Spleen (tissue), 11 donors: Measurements from ENCODE around the gene CDK10. TPM values are rescaled to one million over a fixed set of nuclear protein-coding genes. Genes with fewer than 3 reads are reported as not detected.

Experiments used
- DNase-seq: peaks from one replicate; pipeline ENCODE4 v3.0.0-alpha.2; 2020
- H3K27ac ChIP-seq, 8 donors: fragments of 200-600 bp; sonication (generic) in 7 of 8; 1 replicate in 4 of 8; 2 replicates in 4 of 8; pipeline versions ENCODE4 v1.5.0 to v1.8.0; 2016 to 2021; ENCODE audit warnings: inconsistent platforms in 4 of 8, mild to moderate bottlenecking in 4 of 8, moderate library complexity in 1 of 8
- H3K27me3 ChIP-seq, 7 donors: fragments of 200-600 bp; sonication (generic) in 6 of 7; replicated peaks in 1 of 7; 1 replicate in 4 of 7; 2 replicates in 3 of 7; pipeline versions ENCODE4 v1.5.0 to v1.8.0; 2016 to 2021; ENCODE audit warnings: inconsistent platforms in 3 of 7, mild to moderate bottlenecking in 1 of 7
- H3K36me3 ChIP-seq, 6 donors: fragments of 200-600 bp; sonication (generic) in 5 of 6; 1 replicate in 4 of 6; 2 replicates in 2 of 6; pipeline versions ENCODE4 v1.5.0 to v1.8.0; 2016 to 2021; ENCODE audit warnings: inconsistent platforms in 2 of 6
- H3K4me1 ChIP-seq, 6 donors: fragments of 200-600 bp; sonication (generic) in 5 of 6; 1 replicate in 3 of 6; 2 replicates in 3 of 6; pipeline versions ENCODE4 v1.5.0 to v1.8.0; 2016 to 2021; ENCODE audit warnings: inconsistent platforms in 3 of 6
- H3K4me3 ChIP-seq, 8 donors: fragments of 200-600 bp; sonication (generic) in 7 of 8; 1 replicate in 4 of 8; 2 replicates in 4 of 8; pipeline versions ENCODE4 v1.5.0 to v1.8.0; 2016 to 2021; ENCODE audit warnings: inconsistent platforms in 4 of 8, mild to moderate bottlenecking in 4 of 8, moderate library complexity in 2 of 8
- H3K9me3 ChIP-seq, 8 donors: fragments of 200-600 bp; sonication (generic) in 7 of 8; 1 replicate in 4 of 8; 2 replicates in 4 of 8; pipeline versions ENCODE4 v1.5.0 to v1.8.0; 2016 to 2021; ENCODE audit warnings: inconsistent platforms in 4 of 8
- POLR2A ChIP-seq, 3 donors: fragments of 450-650 bp; IDR thresholded peaks; one replicate each; pipeline ENCODE4 v1.5.1; 2017; ENCODE audit warnings: antibody characterized with exemption in 3 of 3, mild to moderate bottlenecking in 1 of 3
- POLR2AphosphoS5 ChIP-seq, 3 donors: sonication (generic); formaldehyde crosslinking; IDR thresholded peaks; one replicate each; pipeline ENCODE4 v1.5.1; 2017; ENCODE audit warnings: antibody characterized with exemption in 3 of 3
- WGBS, 5 donors: extraction: QIAGEN DNeasy Blood & Tissue Kit in 3 of 5; methylation state at CpG; one replicate each; pipeline versions ENCODE4 v1.1.5 to v1.1.7; 2013 to 2018; 5-methylcytosine and 5-hydroxymethylcytosine counted together
- intact Hi-C: fragments of 100-400 bp; cut with DNase I; formaldehyde crosslinking; loops from one replicate; pipeline ENCODE4 v1.15.0; 2023; ENCODE audit warnings: low total_unique reads
- polyA plus RNA-seq, 3 donors: library from polyadenylated mRNA; stranded (reverse); fragments of 200-250 nt; gene quantifications; one replicate each; pipeline ENCODE4 v1.2.1, GENCODE V29; 2013
- total RNA-seq, 7 donors: library from RNA; depleted of rRNA in 3 of 7; stranded (reverse); fragments of >200 nt in 3 of 7; fragmentation: NEBNext Ultra II Directional in 4 of 7; extraction: Animal tissue kit (Norgen Biotek cat#: 25700) in 4 of 7; gene quantifications; one replicate each; pipeline versions ENCODE4 v1.1.0 to v1.2.1, GENCODE V29; 2016 to 2021
- TF ChIP-seq, protein P1 (sequence below), 11 experiments: fragments of 200-600 bp in 7 of 11; fragments of 450-650 bp in 4 of 11; sonication (generic) in 4 of 11; IDR thresholded peaks in 8 of 11; conservative IDR thresholded peaks in 3 of 11; 1 replicate in 7 of 11; 2 replicates in 4 of 11; pipeline versions ENCODE4 v1.4.0 to v1.8.0; 2016 to 2021; ENCODE audit warnings: antibody characterized with exemption in 11 of 11, inconsistent platforms in 4 of 11, mild to moderate bottlenecking in 1 of 11
- donor health status: healthy with polysubstance abuse.
- donor health status: DM: no; HTN: no; CAD: no; lungs with moderate emphysema.
- donor health status: DM: no; HTN: no; CAD: no.
- donor health status: Bipolar disorder and iron deficiency.
- donor health status: healthy.
- donor health status: DM: no; HTN: no; CAD: no.
- donor health status: DM: yes; HTN: yes; CAD: no.

The CDK10 gene
- total and polyA plus RNA-seq, 10 donors = 47.6 to 201 (median 78.6) TPM

DNA sequence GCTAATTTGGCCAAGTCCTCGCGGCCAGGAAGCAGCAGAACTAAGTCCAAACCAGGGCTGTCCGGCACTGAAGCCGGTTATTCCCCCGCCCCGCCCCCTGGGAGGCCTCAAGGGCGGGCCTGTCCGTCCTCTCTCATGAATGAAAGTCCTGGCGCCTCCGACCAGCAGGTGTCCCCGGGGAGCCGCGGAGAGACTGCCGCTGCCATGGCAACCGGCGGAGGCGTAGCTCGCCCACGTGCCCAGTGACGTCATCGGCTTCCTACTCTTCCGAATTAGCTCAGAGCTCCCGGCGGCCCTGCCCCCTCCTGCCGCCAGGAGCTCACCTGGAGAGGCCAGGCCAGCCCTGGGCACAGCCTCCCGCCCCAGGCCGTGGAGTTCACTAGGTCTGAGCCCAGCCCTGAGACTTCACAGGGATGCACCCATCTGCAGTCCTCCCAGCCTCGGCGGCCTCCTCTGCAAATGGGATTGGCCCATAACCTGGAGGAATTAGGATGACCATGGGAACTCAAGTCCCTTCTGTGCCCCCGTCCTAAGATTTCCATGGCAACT is 13.7 kb downstream of the CDK10 start:
- Histone ChIP-seq H3K4me3 (peak overlapping the region; percentile 53 to 82 (median 72)), H3K27ac (peak overlapping the region; percentile 61 to 95 (median 87)), H3K4me1 (peaks cover 13 to 63% (median 40%) of the 10 kb centered on the region in 6 donors), H3K9me3 (no peaks in the 10 kb centered on the region), H3K27me3 (no peaks in the 10 kb centered on the region), H3K36me3 (peaks cover 0 to 30% (median 14%) of the 10 kb centered on the region in 6 donors)
- intact Hi-C loops = loop anchor here (5.0 kb wide), 1 partner anchor 92 kb away; no protein-coding TSS in a partner anchor
- TF ChIP-seq, protein P1, sequence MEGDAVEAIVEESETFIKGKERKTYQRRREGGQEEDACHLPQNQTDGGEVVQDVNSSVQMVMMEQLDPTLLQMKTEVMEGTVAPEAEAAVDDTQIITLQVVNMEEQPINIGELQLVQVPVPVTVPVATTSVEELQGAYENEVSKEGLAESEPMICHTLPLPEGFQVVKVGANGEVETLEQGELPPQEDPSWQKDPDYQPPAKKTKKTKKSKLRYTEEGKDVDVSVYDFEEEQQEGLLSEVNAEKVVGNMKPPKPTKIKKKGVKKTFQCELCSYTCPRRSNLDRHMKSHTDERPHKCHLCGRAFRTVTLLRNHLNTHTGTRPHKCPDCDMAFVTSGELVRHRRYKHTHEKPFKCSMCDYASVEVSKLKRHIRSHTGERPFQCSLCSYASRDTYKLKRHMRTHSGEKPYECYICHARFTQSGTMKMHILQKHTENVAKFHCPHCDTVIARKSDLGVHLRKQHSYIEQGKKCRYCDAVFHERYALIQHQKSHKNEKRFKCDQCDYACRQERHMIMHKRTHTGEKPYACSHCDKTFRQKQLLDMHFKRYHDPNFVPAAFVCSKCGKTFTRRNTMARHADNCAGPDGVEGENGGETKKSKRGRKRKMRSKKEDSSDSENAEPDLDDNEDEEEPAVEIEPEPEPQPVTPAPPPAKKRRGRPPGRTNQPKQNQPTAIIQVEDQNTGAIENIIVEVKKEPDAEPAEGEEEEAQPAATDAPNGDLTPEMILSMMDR (IDR thresholded peaks at IDR 0.05 in 8 of 11, conservative IDR thresholded peaks at IDR 0.05 in 3 of 11) = peak; percentile 85 to 98 (median 91)
- peak; percentile 75 to 90 (median 83) for TF ChIP-seq POLR2AphosphoS5 (IDR thresholded peaks at IDR 0.05)
- peak in 1 of 3 donors; percentile 59 for TF ChIP-seq POLR2A (IDR thresholded peaks at IDR 0.05)
- peak; percentile 100 for DNase-seq
- 0 to 3% (median 1%) methylated on average over 6 to 30 of the region's 30 CpGs for WGBS, 5 donors

DNA sequence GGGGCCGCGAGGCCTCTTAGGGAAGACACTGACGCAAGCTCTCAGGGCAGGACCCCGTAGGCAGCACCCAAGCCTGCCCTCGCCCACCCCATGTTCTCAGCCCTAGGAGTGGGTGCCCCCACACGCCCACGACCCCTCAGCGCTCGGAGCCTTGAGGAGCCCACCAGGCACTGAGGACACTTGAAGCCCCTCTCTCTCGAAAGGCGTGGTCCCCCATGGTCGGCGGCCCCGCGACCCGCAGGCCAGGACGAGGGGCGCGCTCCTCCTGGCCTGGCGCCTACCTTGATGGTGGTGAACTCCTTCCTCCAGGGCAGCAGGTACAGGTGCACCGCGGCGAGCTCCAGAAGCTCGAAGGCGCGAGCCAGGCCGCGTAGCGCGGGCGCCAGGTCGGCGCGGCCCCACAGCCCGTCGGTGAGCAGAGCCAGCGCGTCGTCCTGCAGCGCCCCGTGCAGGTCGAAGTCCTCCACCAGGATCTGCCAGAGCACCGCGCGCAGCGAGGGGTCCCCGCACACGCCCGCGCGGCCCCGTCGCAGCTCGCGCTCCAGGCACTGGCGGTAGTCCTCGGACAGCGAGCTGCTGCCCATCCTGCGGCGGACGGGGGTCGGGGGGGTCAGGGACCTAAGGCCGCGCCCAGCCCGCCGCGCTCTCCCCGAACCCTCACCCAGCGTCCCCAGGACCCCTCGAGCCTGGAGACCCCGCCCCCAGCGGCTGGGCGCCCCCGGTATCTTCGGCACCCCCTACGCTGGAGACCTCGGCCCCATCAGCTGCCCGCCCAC is 14.3 kb downstream of the CDK10 start:
- Histone ChIP-seq H3K4me1 (peaks cover 13 to 63% (median 41%) of the 10 kb centered on the region in 6 donors), H3K9me3 (no peaks in the 10 kb centered on the region), H3K27ac (peak overlapping the region; percentile 61 to 95 (median 87)), H3K4me3 (peak overlapping the region; percentile 53 to 82 (median 72)), H3K36me3 (peaks cover 0 to 24% (median 10%) of the 10 kb centered on the region in 6 donors), H3K27me3 (no peaks in the 10 kb centered on the region)
- TF ChIP-seq POLR2A (IDR thresholded peaks at IDR 0.05) = no peak
- TF ChIP-seq POLR2AphosphoS5 (IDR thresholded peaks at IDR 0.05) = no peak
- TF ChIP-seq, protein P1 (IDR thresholded peaks at IDR 0.05 in 8 of 11, conservative IDR thresholded peaks at IDR 0.05 in 3 of 11) = peak in 3 of 11 experiments; percentile 9 to 33 (median 17)
- 2 to 3% (median 3%) methylated on average over 12 to 78 of the region's 78 CpGs for WGBS, 5 donors
- DNase-seq = peak; percentile 93
- intact Hi-C loops = loop anchor here (5.0 kb wide), 1 partner anchor 91 kb away; no protein-coding TSS in a partner anchor

- no peaks in the 10 kb centered on the region for H3K9me3 ChIP-seq
- DNase-seq = peak; percentile 98
- peaks cover 18 to 62% (median 39%) of the 10 kb centered on the region in 6 donors for H3K4me1 ChIP-seq
- peak within 1 kb of the TSS; percentile 53 to 82 (median 72) for H3K4me3 ChIP-seq
- H3K27me3 ChIP-seq = no peaks in the 10 kb centered on the region
- peak within 1 kb of the TSS; percentile 61 to 95 (median 87) for H3K27ac ChIP-seq
- intact Hi-C loops = loop anchor here (5.0 kb wide), 1 partner anchor 91 kb away; no protein-coding TSS in a partner anchor
- 0 to 4% (median 1%) methylated on average over 31 to 97 of the region's 97 CpGs for WGBS, 5 donors
- TF ChIP-seq, protein P1 (IDR thresholded peaks at IDR 0.05 in 8 of 11, conservative IDR thresholded peaks at IDR 0.05 in 3 of 11) = peak in 4 of 11 experiments; percentile 6 to 42 (median 24)
- TF ChIP-seq POLR2AphosphoS5 (IDR thresholded peaks at IDR 0.05) = peak; percentile 87 to 89 (median 87)
- peak in 1 of 3 donors; percentile 68 for TF ChIP-seq POLR2A (IDR thresholded peaks at IDR 0.05)
- H3K36me3 ChIP-seq = peaks cover 0 to 15% (median 10%) of the 10 kb centered on the region in 6 donors
Observed at GRCh38 chr16:89701425-89702406, 15.2 kb downstream of the CDK10 start, which contains the start of gene SPATA2L. Gene SPATA2L (minus strand): TSS chr16:89701705. CDS start chr16:89701232, 473 bp downstream.
